Head of caudate nucleus (tissue), 42 donors: Measurements from ENCODE around the gene GRIP1.
A peak's percentile ranks its signal among the peaks of the same experiment; 100 is the strongest.

Experiments used
- DNase-seq, 42 donors: peaks; one replicate each; pipeline versions ENCODE4 v3.0.0 to v3.0.0-alpha.2; 2020 to 2021; ENCODE audit warnings: mixed read lengths in 7 of 42
- intact Hi-C: fragments of 100-400 bp; cut with DNase I; formaldehyde crosslinking; loops from one replicate; pipeline ENCODE4 v1.15.0; 2022

The GRIP1 gene

DNA sequence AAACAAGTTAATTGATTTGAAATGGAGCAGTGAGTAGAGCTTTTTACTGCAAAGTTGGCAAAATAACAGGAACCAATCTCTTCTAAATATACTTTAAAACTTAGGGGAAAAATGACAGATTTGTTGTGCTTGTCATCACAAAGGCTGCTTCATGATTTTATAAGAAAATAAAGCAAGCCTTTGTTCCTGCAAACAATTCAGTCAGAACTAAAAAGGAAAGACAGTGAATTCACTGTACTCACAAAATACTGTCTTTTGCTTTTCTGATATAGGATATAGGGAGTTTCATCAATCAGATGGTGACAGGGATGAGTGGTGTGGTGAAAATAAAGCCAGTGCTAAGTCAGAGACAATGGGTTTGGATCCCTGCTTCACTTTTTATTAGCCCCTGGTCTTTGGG is 250.6 kb downstream of the GRIP1 start:
- no peak for DNase-seq
- intact Hi-C loops = no loop called here

GRCh38 chr12:66426696-66427095 is 252.2 kb downstream of the GRIP1 start:
- intact Hi-C loops = no loop called here
- DNase-seq = no peak

DNA sequence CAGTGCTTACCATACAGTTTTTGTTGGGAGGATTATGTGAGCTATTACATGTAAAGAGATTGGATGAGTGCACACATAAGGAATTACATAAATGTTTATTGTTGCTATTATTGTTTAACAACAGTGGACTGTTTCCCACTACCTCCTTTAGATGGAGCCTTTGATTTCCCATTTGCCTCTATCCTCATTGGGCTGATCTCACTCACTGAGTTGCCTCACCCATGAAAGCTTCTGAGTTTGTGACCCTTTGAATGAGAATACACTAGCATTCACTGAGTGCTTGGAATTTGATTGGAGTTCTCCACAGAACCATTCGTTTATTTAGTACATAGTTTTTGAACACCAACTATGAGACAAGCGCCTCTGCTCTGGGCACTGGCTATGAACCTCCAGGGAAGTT is 255.6 kb downstream of the GRIP1 start:
- no peak for DNase-seq
- intact Hi-C loops = no loop called here

DNA sequence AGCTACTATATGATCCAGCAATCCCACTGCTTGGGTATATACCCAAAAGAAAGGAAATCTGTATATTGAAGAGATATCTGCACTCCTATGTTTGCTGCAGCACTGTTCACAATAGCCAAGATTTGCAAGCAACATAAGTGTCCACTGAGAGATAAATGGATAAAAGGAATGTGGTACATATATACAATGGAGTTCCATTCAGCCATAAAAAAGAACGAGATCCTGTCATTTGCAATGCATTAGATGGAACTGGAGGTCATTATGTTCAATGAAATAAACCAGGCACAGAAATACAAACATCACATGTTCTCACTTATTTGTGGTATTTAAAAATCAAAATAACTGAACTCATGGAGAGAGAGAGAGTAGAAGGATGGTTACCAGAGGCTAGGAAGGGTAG is 260.0 kb downstream of the GRIP1 start:
- intact Hi-C loops = no loop called here
- DNase-seq = no peak

- intact Hi-C loops = no loop called here
- no peak for DNase-seq
These were observed 261.7 kb downstream of the GRIP1 start for GRCh38 chr12:66417217-66417616.

- intact Hi-C loops = loop anchor here (10.0 kb wide), 1 partner anchor 135 kb away; no protein-coding TSS in a partner anchor
- peak in 17 of 42 donors; percentile 4 to 64 (median 24) for DNase-seq
These were observed 269.5 kb downstream of the GRIP1 start for GRCh38 chr12:66409195-66409871.

GRCh38 chr12:66405395-66405794 is 273.5 kb downstream of the GRIP1 start:
- intact Hi-C loops = loop anchor here (10.0 kb wide), 1 partner anchor 131 kb away; no protein-coding TSS in a partner anchor
- DNase-seq = no peak

DNA sequence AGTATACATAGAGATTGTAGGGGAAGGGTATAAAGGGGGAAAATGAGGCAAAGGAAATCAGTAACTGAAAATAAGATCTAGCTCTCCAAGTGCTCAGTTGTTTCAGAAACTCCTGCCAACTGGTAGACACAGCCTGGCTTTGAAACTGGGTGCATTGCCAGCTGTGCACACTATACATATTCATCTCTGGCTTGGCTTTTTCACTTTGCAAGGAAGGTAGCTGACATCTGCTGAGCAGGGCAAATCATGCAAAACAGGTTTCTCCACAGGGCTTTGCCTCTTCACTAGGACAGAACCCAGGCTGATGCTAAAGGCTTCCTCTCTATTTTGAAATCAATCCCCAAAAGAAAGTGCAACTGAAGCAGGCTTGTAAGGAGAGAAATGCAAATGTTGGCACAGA is 275.1 kb downstream of the GRIP1 start:
- DNase-seq = peak in 6 of 42 donors; percentile 9 to 52 (median 18)
- intact Hi-C loops = loop anchor here (10.0 kb wide), 1 partner anchor 129 kb away; no protein-coding TSS in a partner anchor

GRCh38 chr12:66399911-66400306 is 279.0 kb downstream of the GRIP1 start:
- intact Hi-C loops = loop anchor here (10.0 kb wide), 1 partner anchor 125 kb away; no protein-coding TSS in a partner anchor
- no peak for DNase-seq

DNA sequence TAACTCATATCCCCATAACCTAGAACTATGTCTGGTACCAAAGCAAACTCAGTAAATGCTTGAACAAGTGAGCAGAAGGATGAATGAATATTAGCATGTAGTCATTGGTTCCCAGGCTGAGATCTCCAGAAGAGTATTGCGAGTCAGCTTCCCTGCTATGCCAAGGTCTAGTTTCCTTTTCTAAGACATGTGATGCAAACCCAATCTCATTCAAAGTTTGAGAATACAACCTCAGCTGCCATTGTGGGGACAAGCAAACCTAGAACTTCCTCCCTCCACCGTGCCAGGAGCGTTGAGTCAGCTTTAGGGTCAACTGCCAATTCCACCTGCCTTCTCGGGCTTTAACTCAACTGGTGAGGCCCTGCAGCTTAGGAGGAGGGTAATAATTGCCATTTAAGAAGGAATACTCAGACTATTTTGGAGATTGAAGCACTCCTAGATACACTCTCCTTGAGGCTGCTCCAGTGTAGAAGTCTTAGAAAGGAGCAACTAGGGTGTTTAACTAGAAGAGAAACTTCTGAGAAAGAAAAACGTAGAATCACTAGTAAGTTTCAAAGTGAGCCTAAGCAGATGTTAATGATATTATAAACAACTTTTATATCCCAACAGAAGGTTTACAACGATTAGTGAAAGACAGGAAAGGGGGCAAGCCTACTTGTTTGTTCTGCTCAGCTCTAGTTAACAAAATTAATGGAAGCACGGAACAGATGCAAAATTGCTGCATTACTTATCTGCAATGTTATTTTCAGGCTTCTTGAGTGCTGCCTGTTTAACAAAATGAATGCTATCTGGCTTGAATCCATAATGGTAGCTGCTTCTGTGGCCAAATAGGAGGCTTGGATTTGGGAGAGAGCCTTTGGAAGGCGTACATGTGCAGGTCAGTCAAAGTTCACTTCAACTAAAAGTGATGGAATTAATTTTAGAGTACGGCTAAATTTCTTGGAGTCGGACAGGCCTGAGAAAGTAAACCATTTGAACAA is 279.7 kb downstream of the GRIP1 start:
- DNase-seq = peak in 1 of 42 donors; percentile 50
- intact Hi-C loops = no loop called here

- DNase-seq = no peak
- intact Hi-C loops = no loop called here
These were observed 281.1 kb downstream of the GRIP1 start for GRCh38 chr12:66397574-66398290.

GRCh38 chr12:66393890-66394289 is 285.0 kb downstream of the GRIP1 start:
- no peak for DNase-seq
- intact Hi-C loops = no loop called here

DNA sequence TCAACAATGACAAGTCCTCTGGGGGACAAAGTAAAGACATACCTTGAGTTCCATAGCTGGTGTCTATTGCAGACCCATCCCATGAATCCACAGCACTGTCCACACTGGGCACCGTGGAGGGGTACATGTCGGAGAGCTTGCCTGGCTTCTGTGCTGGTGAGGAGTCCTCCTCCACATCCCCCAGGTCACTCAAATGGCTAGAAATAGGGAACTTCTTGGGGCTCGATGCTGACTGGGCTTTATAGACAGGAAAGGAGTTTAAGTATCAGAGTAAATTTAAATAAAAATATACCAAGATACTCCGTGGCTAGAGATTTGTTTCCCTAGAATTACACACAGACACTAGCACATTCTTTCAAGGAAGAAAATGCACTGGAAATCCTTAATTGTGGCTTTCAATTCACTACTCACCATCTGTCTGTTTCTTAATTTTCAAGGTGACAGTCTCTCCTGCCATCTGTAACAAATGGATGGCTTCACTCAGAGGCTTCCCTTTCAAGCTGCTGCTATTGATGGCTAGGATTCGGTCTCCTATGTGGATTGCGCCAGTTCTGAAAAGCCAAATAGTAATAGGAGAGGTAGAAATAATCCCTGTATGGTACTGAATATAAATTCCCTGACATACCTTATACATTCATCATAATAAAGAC is 286.5 kb downstream of the GRIP1 start:
- intact Hi-C loops = no loop called here
- no peak for DNase-seq

GRCh38 chr12:66388517-66388916 is 290.4 kb downstream of the GRIP1 start:
- peak in 1 of 42 donors; percentile 16 for DNase-seq
- intact Hi-C loops = no loop called here

- intact Hi-C loops = no loop called here
- DNase-seq = no peak
These were observed 291.8 kb downstream of the GRIP1 start for GRCh38 chr12:66387117-66387516.

GRCh38 chr12:66380769-66381535 is 297.9 kb downstream of the GRIP1 start:
- intact Hi-C loops = no loop called here
- no peak for DNase-seq

GRCh38 chr12:66379616-66380015 is 299.3 kb downstream of the GRIP1 start:
- intact Hi-C loops = no loop called here
- DNase-seq = no peak

DNA sequence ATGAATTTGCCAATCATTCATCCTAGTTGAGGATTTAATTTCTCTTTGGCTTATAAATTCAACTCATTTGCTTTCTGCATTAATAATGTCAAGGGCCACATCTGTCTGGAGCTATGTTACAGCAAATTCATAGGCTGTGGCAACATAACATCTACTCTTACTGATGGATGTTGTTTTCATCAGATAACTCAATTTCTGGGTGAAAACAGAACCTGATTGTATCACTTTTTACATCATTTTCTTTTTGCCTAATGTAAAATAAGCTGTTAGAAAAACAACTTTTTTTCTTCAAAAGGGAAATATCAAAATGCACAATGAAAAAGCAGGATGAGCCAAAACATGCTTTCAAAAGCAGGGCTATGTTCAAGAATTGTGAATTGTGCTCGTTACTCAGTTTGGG is 303.3 kb downstream of the GRIP1 start:
- no peak for DNase-seq
- intact Hi-C loops = no loop called here
